HEK293T (cell line): ENCODE measurements around the gene ADAMTSL2.

Experiments
- ELF4 ChIP-seq: fragments of 450-650 bp; IDR thresholded peaks from 2 replicates; pipeline ENCODE4 v1.6.1; 2017; ENCODE audit warnings: antibody characterized with exemption
- FOXK2 ChIP-seq: fragments of 450-650 bp; IDR thresholded peaks from 2 replicates; pipeline ENCODE4 v1.6.1; 2016; ENCODE audit warnings: mild to moderate bottlenecking
- HDGF ChIP-seq: fragments of 450-650 bp; IDR thresholded peaks from 2 replicates; pipeline ENCODE4 v1.6.1; 2017; ENCODE audit warnings: antibody characterized with exemption, borderline replicate concordance
- LEF1 ChIP-seq: fragments of 450-650 bp; IDR thresholded peaks from 2 replicates; pipeline ENCODE4 v1.6.1; 2017; ENCODE audit warnings: mild to moderate bottlenecking, borderline replicate concordance
- NFRKB ChIP-seq: fragments of 450-650 bp; IDR thresholded peaks from 2 replicates; pipeline ENCODE4 v1.6.1; 2016; ENCODE audit warnings: mild to moderate bottlenecking, moderate library complexity
- TARDBP ChIP-seq: fragments of 450-650 bp; IDR thresholded peaks from 2 replicates; pipeline ENCODE4 v1.6.1; 2016
- ZNF384 ChIP-seq: fragments of 450-650 bp; IDR thresholded peaks from 2 replicates; pipeline ENCODE4 v1.6.1; 2016

GRCh38 chr9:133574771-133575170, 40.3 kb downstream of the ADAMTSL2 start:
- no peak for TF ChIP-seq ZNF384
- no peak for TF ChIP-seq HDGF
- no peak for TF ChIP-seq NFRKB
- TF ChIP-seq LEF1, result no peak
- TF ChIP-seq FOXK2, result no peak
- TF ChIP-seq TARDBP, result no peak
- no peak for TF ChIP-seq ELF4
